HUDEP-2 (cell line): ENCODE data around the gene MAGEA1.
"Not testable (repeated sequence)": the region's sequence is repeated elsewhere in the genome, so short reads cannot be mapped to it uniquely, and the experiment has no call there.

ENCODE experiments used
- DNase-seq, 76 experiments: peaks; one replicate each; lab custom pipeline; 2025; ENCODE audit not compliant: unreplicated experiment in 76 of 76; lab: John Stamatoyannopoulos, UW

The MAGEA1 gene, protein sequence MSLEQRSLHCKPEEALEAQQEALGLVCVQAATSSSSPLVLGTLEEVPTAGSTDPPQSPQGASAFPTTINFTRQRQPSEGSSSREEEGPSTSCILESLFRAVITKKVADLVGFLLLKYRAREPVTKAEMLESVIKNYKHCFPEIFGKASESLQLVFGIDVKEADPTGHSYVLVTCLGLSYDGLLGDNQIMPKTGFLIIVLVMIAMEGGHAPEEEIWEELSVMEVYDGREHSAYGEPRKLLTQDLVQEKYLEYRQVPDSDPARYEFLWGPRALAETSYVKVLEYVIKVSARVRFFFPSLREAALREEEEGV

GRCh38 chrX:153179131-153179530 lies at the start of gene MAGEA1:
Gene MAGEA1 (plus strand): TSS chrX:153179284. CDS start chrX:153182390, 3,106 bp downstream.
- no peak for DNase-seq

DNA sequence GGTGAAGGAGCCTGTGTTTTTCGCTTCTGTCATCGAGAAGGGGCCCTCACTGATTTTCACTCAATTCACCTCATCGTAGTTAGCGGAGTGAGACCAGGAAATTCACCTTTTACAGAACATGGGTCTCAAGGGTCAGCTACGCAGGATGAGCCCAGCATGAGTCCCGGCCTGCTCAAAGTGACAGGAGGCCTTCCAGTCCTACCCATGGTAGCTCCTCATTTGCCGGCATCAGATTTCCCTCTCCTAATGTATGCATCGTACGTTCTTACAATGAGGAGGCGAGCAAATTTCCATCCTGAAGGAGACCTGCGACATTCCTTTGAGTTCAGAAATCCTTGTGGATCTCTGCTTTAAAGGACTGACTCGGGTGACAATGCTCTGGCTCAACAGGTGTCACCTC lies 46.2 kb upstream of the MAGEA1 start:
- not testable (repeated sequence) for DNase-seq

DNA sequence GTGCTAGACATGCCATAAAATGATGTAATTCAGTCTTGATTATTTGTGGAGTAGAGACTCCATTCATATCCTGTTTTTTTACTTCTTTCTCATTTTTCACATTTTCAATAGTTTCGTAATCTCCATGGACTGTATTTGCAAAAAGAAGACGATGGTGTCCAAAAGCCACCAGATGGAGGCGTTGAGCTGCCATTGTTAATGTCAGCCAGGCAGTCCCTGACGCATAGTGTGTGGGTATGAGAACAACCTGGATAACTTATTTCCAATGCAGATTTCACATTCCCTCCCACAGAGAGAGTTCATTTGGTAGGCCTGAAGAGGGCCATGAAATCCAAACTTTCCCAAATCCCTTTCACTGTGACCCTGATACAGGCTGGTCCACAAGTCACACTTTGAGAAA lies 40.0 kb upstream of the MAGEA1 start:
- DNase-seq: not testable (repeated sequence)

DNA sequence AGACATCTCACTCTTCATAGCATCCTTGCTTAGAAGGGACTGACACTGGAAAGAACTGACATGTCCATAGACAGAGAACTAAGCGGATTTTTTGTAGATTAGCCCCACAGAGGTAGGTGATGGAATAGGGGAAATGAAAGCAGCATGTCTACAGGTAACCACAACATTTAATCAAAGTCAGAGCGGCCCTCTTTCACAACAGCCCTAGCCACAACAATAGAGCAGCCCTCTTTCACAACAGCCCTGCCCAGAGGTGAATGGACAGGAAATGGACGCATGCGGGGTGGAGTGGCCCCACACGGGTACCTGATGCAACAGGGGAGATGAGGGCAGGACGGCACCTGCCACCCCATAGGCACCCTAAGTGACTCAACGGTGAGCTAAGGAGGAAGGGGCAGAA lies 32.8 kb upstream of the MAGEA1 start:
- not testable (repeated sequence) for DNase-seq

GRCh38 chrX:153153516-153153915 lies 25.6 kb upstream of the MAGEA1 start:
- DNase-seq: no peak

DNA sequence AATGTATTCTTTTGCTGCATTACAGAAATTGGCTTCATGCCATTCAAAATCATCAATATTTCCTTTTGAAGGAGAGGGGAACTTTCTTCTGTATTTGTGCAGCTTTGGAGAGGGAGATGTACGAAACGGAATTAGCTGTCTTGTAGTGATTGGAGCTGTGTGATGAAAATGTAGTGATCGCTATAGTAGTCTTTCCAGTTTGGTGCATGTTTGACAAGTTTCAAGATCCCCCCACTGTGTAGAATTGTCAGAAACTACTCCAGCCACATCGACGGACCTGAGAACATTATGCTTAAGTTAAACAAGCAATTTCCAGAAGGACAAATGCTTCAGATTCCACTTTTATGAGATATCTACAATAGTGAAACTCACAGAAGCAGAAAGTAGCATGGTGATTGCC lies 21.6 kb upstream of the MAGEA1 start:
- DNase-seq: no peak

- no peak for DNase-seq
Observed at GRCh38 chrX:153158319-153158718, 20.8 kb upstream of the MAGEA1 start.

DNA sequence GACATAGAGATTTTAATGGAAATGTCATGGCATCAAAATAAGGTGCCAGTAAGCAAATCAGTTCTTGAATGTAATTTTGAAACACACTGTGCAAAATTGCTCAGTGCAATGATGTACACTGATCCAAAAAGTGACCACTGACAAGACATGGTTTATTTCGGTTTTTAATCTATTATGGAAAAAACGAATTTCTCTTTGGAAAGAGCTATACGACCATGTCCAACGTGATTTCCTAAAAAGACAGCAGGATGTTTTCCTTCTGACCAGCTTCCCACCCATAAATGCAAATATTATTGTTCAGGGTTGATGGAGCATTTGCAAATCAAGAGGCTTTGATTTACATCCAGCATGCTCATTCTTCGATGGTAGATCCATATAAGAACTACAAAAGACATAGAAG lies 17.1 kb upstream of the MAGEA1 start:
- DNase-seq: no peak

DNA sequence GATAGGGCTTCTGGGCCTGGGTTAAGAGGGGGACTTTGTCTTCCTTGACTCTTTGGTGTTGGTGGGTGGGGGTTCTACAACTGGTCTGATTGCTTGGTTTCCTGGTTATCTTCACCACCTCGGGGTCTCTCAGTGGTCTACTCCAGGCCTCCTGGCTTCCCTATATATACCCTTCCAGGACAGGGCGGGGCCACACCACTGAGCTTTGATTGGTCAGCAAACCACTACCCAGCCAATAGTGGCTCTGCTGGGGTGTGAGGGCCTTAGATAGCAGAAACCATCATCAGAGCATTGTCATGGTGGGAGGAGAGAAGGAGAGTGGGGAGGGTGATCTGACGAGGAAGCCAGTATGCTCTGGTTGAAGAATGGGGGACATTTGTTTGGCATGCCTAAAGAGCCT lies 14.4 kb upstream of the MAGEA1 start:
- no peak for DNase-seq

DNA sequence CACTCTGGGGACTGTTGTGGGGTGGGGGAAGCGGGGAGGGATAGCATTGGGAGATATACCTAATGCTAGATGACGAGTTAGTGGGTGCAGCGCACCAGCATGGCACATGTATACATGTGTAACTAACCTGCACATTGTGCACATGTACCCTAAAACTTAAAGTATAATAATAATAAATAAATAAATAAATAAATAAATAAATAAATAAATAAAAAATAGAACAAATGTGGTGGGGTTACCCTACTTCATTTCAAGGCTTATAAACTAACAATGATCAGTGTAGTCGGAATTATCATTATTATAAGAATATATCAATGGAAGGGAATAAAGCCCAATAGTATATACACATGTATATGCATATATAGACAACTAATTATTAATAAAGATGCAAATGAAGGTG lies 10.7 kb upstream of the MAGEA1 start:
- DNase-seq: not testable (repeated sequence)

GRCh38 chrX:153181822-153182221 lies 2.7 kb downstream of the MAGEA1 start:
- no peak for DNase-seq

DNA sequence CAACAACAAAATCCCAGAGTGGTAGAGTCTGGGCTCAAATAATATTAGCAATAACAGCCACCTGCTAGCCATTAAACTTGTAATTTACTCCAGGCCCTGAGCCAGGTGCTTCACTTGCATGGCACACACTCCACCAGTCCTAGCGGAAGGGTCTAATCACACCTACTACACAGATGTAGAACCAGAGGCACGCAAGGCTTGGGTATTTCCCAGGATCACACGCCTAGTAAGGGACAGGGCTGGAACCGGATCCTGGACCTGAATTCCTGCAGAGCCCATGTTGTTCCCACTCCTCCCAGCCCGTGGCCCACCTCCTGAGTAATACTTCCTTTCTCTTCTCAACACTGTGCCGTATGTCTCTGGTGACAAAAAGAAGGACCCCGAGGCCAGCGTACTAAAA lies 5.7 kb downstream of the MAGEA1 start:
- no peak for DNase-seq

GRCh38 chrX:153190381-153190780 lies 11.3 kb downstream of the MAGEA1 start:
- no peak for DNase-seq

GRCh38 chrX:153200462-153200861 lies 21.4 kb downstream of the MAGEA1 start:
- DNase-seq: no peak

GRCh38 chrX:153206425-153207046 lies 27.5 kb downstream of the MAGEA1 start:
- DNase-seq: no peak

- DNase-seq: no peak
Observed at GRCh38 chrX:153209347-153209746, 30.3 kb downstream of the MAGEA1 start.

DNA sequence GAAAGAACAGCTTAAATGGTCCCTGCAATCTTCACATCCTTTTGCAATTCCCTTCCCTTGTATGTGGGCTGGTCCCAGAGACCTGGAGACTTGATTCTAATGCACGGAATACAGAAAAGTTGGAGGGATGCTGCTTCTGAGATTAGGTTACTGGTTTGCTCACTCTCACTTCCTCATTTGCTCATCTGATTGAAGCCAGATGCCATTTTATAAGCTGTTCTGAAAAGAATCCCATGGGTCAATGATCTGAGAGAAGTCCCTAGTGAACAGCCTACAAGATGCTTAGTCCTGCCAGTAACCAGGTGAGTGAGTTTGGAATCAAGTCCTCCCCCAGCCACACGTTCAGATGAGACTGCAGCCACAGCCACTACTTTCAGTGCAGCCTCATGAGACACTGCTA lies 35.9 kb downstream of the MAGEA1 start:
- DNase-seq: no peak

DNA sequence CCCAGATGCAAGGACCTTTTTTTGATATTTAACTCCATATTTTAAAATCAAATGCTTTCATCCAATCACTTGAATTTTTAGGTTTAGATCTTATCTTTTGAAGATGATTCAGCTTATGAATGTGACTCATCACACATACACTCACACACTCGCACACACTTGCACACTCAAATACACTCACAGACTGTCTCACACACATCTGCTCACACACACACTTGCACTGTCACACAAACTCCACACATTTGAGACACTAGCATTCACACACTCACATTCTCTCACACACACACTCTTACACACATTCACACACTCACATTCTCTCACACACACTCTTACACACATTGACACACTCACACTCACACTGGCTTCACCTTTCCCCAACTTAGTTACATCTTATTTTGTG lies 37.8 kb downstream of the MAGEA1 start:
- DNase-seq: no peak

DNA sequence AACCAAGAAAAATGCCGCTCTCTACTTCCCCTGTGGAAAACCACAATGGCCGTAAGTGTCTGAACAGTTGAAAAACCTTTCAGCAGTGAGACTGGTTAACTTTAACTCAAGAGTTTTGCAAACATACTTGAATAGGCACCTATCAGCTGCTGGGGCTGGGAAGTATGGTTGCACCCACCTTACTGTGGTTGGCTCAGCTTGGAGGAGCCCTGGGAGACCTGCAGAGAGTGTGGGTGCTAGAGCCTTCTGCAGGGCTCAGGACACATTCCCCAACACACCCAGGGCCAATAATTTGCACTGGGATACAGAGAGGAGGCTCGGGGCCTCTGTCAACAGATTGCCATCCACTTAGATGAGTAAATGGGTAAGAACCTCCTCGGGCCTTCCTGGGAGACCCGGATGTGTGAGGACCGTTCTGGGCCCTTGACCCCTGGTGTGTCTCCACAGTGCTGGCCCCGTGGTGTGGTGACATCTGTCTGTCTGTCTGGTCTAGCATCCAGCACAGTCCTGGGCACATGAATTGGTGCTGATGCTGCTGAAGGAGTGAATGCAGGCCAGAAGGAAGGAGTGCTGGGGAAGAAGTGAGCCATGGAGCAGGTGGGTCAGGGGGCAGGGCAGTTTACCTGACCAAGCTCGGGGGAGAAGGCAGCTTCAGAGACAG lies 46.5 kb downstream of the MAGEA1 start:
- no peak for DNase-seq

DNA sequence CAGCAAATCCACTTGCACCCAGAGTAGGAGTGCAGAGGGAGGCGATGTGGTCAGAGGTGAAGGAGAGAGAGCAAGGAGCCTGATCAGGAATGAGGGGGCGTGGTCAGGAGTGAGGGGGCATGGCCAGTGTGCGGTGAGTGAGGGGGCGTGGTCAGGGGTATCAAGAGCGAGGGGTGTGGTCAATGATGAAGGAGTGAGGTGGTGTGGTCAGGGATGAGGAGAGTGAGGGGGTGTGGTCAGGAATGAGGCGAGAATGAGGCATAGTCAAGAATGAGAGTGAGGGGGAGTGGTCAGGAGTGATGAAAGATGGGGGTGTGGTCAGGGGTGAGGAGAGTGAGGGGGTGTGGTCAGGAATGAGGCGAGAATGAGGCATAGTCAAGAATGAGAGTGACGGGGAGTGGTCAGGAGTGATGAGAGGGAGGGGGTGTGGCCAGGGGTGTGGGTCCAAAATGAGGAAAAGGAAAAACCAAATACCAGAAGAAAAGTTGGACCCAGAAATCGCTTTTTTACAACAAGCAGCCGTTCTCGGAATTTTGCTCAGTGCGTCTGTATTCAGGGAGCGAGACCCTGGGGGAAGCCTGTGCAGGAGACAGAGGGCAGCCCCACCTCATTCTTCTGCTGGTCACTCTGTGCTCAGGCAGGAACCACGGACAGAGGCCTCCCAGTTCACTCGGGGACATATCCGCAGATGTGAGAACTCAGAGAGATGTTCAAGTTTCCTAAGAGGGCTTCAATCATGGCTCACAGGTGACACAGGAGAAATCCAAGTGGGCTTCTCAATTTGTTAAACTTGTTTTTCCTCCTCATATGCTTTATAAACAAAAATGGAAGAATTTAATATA lies 47.5 kb downstream of the MAGEA1 start:
- DNase-seq: peak in 19 of 76 experiments; percentile 0 to 34 (median 2)
